ENCODE data around the gene CCIN. TPM values are rescaled to one million over a fixed set of nuclear protein-coding genes. Genes with fewer than 3 reads are reported as not detected.

The CCIN gene
- total and polyA plus RNA-seq, 2 donors: 0.38 to 1.1 TPM

- Histone ChIP-seq H3K36me3 (ENCODE audit: insufficient read depth) (no peaks in the 10 kb centered on the region), H3K27ac (ENCODE audit: low read depth) (no peak overlapping the region), H3K4me1 (ENCODE audit: insufficient read depth) (peaks cover 2% of the 10 kb centered on the region), H3K4me3 (ENCODE audit: low read depth, low read length) (peak overlapping the region; percentile 76)
- 11% methylated on average over 18 of the region's 18 CpGs for WGBS
- DNase-seq (ENCODE audit: extremely low spot score): no peak
Measured at GRCh38 chr9:36135741-36136271, 33.4 kb upstream of the CCIN start.

DNA sequence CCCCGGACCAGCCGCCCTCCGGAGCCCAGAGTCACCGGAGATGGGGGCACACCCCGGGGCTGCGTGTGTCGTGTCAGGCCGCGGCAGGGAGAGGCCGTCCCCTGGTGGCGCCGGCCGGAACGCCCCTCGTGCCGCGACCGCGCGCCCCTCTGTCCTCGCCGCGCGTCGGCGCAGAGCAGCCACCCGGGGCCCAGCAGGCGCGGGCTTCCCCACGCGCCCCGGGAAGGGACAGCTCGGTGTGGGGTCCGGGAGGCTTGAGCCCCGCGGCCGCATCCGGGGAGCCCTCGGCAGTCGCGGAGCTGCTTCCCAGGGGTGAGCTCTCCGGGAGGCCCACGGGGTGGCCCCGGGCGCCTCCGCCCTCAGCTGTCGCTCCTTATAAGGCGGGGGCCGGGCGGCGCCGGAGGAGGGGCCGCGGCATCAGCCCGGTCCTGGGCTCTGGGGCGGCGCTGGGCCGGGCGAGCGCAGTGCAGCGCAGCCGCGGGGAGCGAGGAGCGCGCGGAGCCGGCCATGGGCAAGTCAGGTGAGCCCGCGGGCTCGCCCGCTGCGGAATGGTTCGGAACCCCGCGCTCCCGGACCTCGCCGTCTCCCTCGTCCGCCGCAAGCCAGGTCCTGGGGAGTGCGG, 32.8 kb upstream of the CCIN start, which contains the start of gene GLIPR2:
GLIPR2 (plus strand) TSS at position 462 of the 622 bp plus-strand sequence; CDS start at position 508, 46 bp downstream.
- DNase-seq (ENCODE audit: extremely low spot score): no peak
- H3K4me3 ChIP-seq (ENCODE audit: low read depth, low read length): peak within 1 kb of the TSS; percentile 76
- WGBS: under 1% methylated on average over 83 of the region's 83 CpGs
- H3K4me1 ChIP-seq (ENCODE audit: insufficient read depth): peaks cover 2% of the 10 kb centered on the region
- no peak within 1 kb of the TSS for H3K27ac ChIP-seq (ENCODE audit: low read depth)
- H3K36me3 ChIP-seq (ENCODE audit: insufficient read depth): no peaks in the 10 kb centered on the region

DNA sequence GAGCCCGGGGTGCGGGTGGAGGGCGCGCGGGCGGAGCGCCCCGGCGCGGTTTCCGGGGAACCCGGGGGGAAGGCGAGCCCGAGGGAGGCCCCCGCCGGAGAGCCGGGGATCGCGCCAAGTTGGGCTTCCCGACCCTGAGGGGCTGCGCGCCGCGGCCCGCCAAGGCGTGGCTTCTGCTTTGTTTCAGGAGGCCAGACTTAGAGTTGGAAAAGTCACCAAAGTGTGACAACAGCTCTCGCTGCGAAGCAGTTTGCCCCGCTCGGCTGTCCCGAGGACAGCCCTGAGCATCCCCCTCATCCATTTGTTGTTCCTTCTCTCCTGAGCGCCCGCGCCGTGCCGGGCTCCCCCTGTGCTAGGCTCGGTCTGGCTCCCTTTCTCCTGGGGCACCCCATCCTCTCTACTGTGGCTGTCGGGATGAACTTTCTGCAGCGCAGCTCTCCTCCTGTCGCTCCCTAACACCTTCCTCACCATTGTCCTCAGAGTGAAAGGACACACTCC, 32.2 kb upstream of the CCIN start:
- H3K4me3 ChIP-seq (ENCODE audit: low read depth, low read length): peak overlapping the region; percentile 76
- H3K36me3 ChIP-seq (ENCODE audit: insufficient read depth): no peaks in the 10 kb centered on the region
- no peak for DNase-seq (ENCODE audit: extremely low spot score)
- under 1% methylated on average over 40 of the region's 40 CpGs for WGBS
- H3K4me1 ChIP-seq (ENCODE audit: insufficient read depth): peaks cover 2% of the 10 kb centered on the region
- no peak overlapping the region for H3K27ac ChIP-seq (ENCODE audit: low read depth)

DNA sequence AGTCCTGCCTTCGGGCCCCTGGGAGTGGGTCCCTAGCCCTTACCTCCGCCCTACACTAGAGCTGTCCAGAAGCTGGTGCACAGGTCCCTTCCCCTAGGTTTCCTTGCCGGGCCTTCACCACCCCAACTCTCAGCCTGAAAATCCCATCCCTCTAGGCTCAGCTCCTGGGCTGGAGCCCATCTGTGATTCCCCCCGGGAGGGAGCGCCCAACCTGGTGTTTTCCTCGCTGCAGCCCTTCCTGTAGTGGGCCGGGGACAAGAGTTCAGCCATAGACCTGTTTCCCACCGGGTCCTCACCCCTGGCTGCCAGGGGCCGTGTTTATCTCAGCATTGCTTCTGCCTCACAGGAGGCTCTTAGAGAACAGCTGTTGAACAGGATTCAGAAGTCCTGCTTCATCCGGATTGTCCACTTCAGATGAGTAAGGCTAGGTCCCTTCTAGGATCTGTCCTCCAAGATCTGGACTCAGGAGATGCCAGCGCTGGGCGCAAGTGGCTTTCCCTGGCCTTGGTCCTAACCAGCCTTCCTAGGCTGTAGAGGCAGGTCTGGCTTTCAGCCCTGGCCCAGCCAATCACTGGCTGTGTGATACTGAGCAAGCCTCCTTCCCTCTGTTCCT, 31.7 kb upstream of the CCIN start:
- DNase-seq (ENCODE audit: extremely low spot score): no peak
- H3K27ac ChIP-seq (ENCODE audit: low read depth): no peak overlapping the region
- peaks cover 2% of the 10 kb centered on the region for H3K4me1 ChIP-seq (ENCODE audit: insufficient read depth)
- peak overlapping the region; percentile 76 for H3K4me3 ChIP-seq (ENCODE audit: low read depth, low read length)
- 18% methylated on average over 12 of the region's 12 CpGs for WGBS
- H3K36me3 ChIP-seq (ENCODE audit: insufficient read depth): no peaks in the 10 kb centered on the region

- no peak for DNase-seq (ENCODE audit: extremely low spot score)
Measured at GRCh38 chr9:36138496-36138895, 30.7 kb upstream of the CCIN start.

DNA sequence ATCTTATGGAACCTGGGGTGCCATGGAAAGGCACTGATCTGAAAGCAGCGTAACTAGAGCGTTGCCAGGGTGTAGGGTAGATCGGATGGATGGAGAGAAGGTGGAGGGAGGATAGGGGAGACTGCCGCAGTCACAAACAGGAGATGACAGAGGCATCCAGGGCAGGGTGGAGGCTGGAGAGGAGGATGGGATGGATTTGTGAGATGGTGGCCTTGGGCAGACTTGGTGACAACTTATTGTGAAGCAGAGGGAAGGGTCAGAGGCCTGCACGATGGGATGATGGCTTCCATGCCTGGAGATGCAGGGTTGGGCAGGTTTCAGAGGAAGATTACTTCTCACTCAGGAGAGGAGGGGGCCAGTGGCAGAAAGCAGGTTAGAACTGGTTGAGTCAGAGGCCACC, 30.3 kb upstream of the CCIN start:
- peaks cover 2% of the 10 kb centered on the region for H3K4me1 ChIP-seq (ENCODE audit: insufficient read depth)
- WGBS: 92% methylated on average over 5 of the region's 5 CpGs
- no peak for DNase-seq (ENCODE audit: extremely low spot score)
- H3K36me3 ChIP-seq (ENCODE audit: insufficient read depth): no peaks in the 10 kb centered on the region
- no peak overlapping the region for H3K27ac ChIP-seq (ENCODE audit: low read depth)
- H3K4me3 ChIP-seq (ENCODE audit: low read depth, low read length): no peak overlapping the region

More at GRCh38 chr9:36138496-36138895, 30.7 kb upstream of the CCIN start:
- H3K4me1 ChIP-seq (ENCODE audit: insufficient read depth): peaks cover 2% of the 10 kb centered on the region
- no peak overlapping the region for H3K4me3 ChIP-seq (ENCODE audit: low read depth, low read length)
- H3K36me3 ChIP-seq (ENCODE audit: insufficient read depth): no peaks in the 10 kb centered on the region
- 92% methylated on average over 10 of the region's 10 CpGs for WGBS
- no peak overlapping the region for H3K27ac ChIP-seq (ENCODE audit: low read depth)

DNA sequence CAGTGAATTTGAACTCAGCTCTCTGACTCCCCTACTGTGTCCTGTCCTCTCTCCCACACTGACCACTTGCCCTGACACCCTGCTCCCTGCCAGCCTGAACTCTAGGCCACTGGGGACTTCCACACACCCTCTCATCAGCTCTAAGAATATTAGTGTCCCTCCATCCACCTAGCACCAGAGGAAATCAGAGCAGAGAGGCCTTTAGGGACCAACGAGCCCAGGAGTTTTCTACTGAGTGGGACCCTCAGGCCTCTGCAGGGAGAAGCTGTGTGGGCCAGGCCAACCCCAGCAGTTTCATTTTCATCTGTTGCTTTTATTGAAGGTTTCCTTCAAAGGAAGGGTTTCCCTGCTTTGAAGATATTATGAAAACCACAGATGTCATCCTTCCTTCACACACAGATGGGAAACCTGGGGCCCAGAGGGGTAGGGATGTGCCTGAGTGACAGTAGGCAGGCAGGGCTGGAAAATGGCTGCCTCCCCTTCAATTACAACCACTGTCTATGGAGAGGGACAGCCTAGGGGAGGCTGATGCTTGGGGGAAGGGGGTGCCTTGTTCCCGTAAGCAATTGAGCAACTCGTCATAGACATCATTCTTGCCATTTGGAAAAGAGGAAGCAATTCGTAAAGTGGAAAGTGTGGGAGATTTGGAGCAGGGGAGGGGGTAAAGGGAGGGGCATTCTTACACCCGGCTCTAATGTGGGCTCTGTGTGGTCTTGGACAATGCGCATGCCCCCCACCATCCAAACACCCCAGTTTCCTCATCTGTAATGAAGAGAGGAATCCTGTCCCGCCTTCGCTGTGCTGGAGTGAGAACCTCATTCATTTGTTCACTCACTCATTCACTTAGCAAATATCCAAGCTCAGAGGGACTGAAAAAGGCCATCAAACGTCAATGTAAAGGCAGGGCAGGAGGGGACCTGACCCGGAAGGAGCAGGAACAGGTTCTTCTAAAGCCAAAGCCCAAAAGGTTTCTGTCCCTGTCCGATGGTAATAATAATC, 28.8 kb upstream of the CCIN start:
- DNase-seq (ENCODE audit: extremely low spot score): no peak
- no peak overlapping the region for H3K27ac ChIP-seq (ENCODE audit: low read depth)
- WGBS: 79% methylated on average over 11 of the region's 11 CpGs

GRCh38 chr9:36141288-36141687, 27.9 kb upstream of the CCIN start:
- DNase-seq (ENCODE audit: extremely low spot score): no peak
- WGBS: 39% methylated on average over 4 of the region's 4 CpGs
- Histone ChIP-seq H3K4me3 (ENCODE audit: low read depth, low read length) (no peak overlapping the region), H3K4me1 (ENCODE audit: insufficient read depth) (peaks cover 2% of the 10 kb centered on the region), H3K36me3 (ENCODE audit: insufficient read depth) (no peaks in the 10 kb centered on the region), H3K27ac (ENCODE audit: low read depth) (no peak overlapping the region)

More for the DNA sequence above, 28.8 kb upstream of the CCIN start:
- H3K36me3 ChIP-seq (ENCODE audit: insufficient read depth): no peaks in the 10 kb centered on the region
- peaks cover 2% of the 10 kb centered on the region for H3K4me1 ChIP-seq (ENCODE audit: insufficient read depth)
- H3K4me3 ChIP-seq (ENCODE audit: low read depth, low read length): no peak overlapping the region

DNA sequence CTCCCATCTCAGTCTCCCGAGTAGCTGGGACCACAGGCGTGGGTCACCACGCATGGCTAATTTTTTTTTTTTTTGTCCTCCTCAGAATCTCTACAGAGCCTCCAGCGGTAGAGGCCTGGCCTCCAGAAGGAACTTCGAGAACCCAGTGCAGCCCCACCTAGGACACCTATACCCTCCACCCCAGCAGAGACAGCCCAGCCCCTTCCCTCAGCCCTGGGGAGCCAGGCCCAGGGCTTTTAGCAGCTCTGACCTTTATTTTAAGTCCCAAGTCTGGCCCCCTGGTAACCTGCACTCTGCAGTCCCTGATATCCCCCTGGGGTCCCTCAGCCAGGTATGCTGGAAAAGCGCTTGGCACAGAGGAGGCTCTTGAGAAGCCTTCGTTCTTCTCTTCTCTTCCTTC, 27.4 kb upstream of the CCIN start:
- 84% methylated on average over 7 of the region's 7 CpGs for WGBS

DNA sequence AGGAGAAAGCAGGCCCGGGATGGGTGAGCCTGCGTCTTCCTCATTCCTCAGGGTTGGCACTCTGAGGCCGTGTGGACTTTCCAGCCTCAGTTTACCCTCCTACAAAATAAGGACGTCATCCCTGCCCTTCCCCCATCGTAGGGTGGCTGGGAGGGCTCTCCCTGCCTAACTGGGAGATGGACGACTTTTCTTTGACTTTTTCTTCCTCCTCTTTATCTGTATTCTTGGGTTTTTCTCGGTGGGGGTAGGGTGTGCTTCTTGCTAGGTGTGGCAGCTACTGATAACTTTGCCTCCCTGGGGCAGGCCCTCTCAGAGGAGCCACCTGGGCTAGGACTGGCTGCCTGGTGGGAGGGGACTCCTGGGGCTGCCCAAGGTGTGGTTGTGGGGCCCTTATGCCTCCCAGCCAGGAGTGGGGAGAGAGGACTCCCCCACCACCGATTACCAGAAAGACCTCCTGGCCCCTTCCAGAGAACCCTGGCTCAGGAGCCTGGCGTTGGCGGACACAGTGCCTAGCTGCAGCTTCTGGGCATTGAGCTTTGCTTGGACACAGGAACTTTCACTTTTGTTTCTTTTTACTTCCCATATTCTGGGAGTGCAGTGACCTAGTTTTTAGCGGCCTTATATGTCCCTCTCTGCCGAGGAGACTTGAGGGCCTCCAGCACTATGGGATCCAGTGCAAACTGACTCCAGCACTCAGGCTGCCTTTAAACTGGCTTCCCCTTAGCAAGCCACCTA, 26.5 kb upstream of the CCIN start:
- Histone ChIP-seq H3K27ac (ENCODE audit: low read depth) (peak overlapping the region; percentile 51), H3K4me1 (ENCODE audit: insufficient read depth) (peaks cover 2% of the 10 kb centered on the region), H3K36me3 (ENCODE audit: insufficient read depth) (no peaks in the 10 kb centered on the region), H3K4me3 (ENCODE audit: low read depth, low read length) (no peak overlapping the region)
- WGBS: 41% methylated on average over 12 of the region's 12 CpGs
- no peak for DNase-seq (ENCODE audit: extremely low spot score)

More for the DNA sequence above, 27.4 kb upstream of the CCIN start:
- Histone ChIP-seq H3K27ac (ENCODE audit: low read depth) (no peak overlapping the region), H3K4me3 (ENCODE audit: low read depth, low read length) (no peak overlapping the region), H3K4me1 (ENCODE audit: insufficient read depth) (peaks cover 2% of the 10 kb centered on the region), H3K36me3 (ENCODE audit: insufficient read depth) (no peaks in the 10 kb centered on the region)
- DNase-seq (ENCODE audit: extremely low spot score): no peak

GRCh38 chr9:36143245-36143641, 25.9 kb upstream of the CCIN start:
- H3K4me1 ChIP-seq (ENCODE audit: insufficient read depth): no peaks in the 10 kb centered on the region
- H3K27ac ChIP-seq (ENCODE audit: low read depth): peak overlapping the region; percentile 34
- no peaks in the 10 kb centered on the region for H3K36me3 ChIP-seq (ENCODE audit: insufficient read depth)
- DNase-seq (ENCODE audit: extremely low spot score): no peak
- H3K4me3 ChIP-seq (ENCODE audit: low read depth, low read length): no peak overlapping the region
- 72% methylated on average over 13 of the region's 13 CpGs for WGBS

DNA sequence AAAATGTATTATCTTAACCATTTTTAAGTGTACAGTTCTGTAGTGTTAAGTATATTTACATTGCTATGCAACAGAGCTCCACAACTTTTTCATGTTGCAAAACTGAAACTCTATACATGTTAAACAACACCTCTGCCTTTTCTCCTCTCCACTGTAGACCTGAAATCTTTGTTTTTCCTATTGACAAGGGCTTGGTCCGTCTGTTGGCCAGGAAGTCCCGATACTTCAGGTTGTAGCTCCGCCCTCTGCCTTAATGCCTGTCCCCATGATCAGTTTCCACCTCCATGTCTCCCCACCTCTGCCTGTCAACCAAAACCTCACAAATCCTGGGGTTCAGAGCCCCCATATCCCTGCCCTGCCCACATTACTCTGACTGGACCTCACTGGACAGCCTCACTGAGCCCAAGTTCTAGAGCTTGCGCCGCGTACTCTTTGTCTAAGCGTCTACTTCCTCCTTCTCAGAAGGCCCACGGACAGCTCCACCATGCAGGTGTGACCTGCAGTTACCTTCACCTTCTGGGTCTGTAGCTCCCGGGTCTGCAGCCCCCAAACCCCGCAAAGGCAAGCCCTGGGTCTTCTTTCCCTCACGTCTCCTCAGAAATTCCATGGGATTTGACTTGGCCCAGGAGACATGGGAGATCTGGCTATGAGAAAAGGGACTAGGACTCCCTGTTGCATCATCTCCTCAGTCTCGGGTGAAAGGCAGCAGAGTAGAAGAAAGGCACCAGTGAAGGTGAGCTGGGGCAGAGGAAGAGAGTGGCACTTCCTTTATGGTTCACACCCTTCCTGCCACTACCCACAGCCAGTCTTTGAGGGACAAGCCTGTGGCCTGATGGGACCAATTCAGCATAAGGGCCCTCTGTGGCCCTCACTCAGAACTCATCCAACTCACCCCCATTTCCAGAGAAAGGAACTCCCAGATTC, 24.6 kb upstream of the CCIN start:
- no peaks in the 10 kb centered on the region for H3K4me1 ChIP-seq (ENCODE audit: insufficient read depth)
- no peak overlapping the region for H3K27ac ChIP-seq (ENCODE audit: low read depth)
- no peak overlapping the region for H3K4me3 ChIP-seq (ENCODE audit: low read depth, low read length)
- 85% methylated on average over 12 of the region's 12 CpGs for WGBS
- H3K36me3 ChIP-seq (ENCODE audit: insufficient read depth): no peaks in the 10 kb centered on the region
- DNase-seq (ENCODE audit: extremely low spot score): no peak

Measured in urinary bladder (tissue), 4 donors.